ENCODE measurements around the gene ERF.

- TF ChIP-seq FOXM1 (IDR thresholded peaks at IDR 0.05; ENCODE audit: borderline replicate concordance) (no peak), SP1 (IDR thresholded peaks at IDR 0.05) (no peak), ELF4 (IDR thresholded peaks at IDR 0.05) (no peak), FOXA1 (IDR thresholded peaks at IDR 0.05) (no peak), BHLHE40 (IDR thresholded peaks at IDR 0.05; ENCODE audit: borderline replicate concordance) (no peak), ARNT (IDR thresholded peaks at IDR 0.05) (no peak)
Observed at GRCh38 chr19:42198676-42199439, 56.1 kb downstream of the ERF start.
